Dendritic cell treated with granulocyte-macrophage colony-stimulating factor and Interleukin-4, amounts not matched to agents 40 ng/mL and 50 ng/mL, for 4 days (primary cell): ENCODE data around the gene NCAM1.

Experiments
- H3K27ac Mint-ChIP-seq: one replicate; pipeline ENCODE4 v1.8.0; 2022; ENCODE audit warnings: mild to moderate bottlenecking, mixed read lengths
- H3K27me3 Mint-ChIP-seq: one replicate; pipeline ENCODE4 v1.8.0; 2022; ENCODE audit warnings: mild to moderate bottlenecking, mixed read lengths
- H3K36me3 Mint-ChIP-seq: one replicate; pipeline ENCODE4 v1.8.0; 2022; ENCODE audit warnings: low read depth, mixed read lengths
- H3K4me1 Mint-ChIP-seq: one replicate; pipeline ENCODE4 v1.8.0; 2022; ENCODE audit warnings: low read depth, mixed read lengths
- H3K4me3 Mint-ChIP-seq: one replicate; pipeline ENCODE4 v1.8.0; 2022; ENCODE audit warnings: mild to moderate bottlenecking, moderate library complexity, mixed read lengths
- H3K9me3 Mint-ChIP-seq: one replicate; pipeline ENCODE4 v1.8.0; 2022; ENCODE audit warnings: mixed read lengths
- intact Hi-C: fragments of 100-400 bp; cut with micrococcal nuclease; formaldehyde crosslinking; loops from one replicate; pipeline ENCODE4 v1.15.0; 2022

NCAM1 gene

DNA sequence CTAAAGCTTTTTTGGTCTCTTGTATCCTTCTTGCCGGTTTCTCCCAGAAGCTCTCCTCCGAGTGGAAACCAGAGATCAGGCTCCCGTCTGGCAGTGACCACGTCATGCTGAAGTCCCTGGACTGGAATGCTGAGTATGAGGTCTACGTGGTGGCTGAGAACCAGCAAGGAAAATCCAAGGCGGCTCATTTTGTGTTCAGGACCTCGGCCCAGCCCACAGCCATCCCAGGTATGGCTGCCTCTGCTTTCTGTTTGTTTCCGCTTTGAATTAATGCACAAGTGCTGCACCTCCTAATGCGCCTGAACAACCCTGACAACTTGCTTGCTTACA lies 298.8 kb downstream of the NCAM1 start:
- no peak overlapping the region for H3K27ac Mint-ChIP-seq
- H3K4me3 Mint-ChIP-seq = no peak overlapping the region
- H3K9me3 Mint-ChIP-seq = no peaks in the 10 kb centered on the region
- intact Hi-C loops = no loop called here
- H3K36me3 Mint-ChIP-seq = no peaks in the 10 kb centered on the region
- peaks cover 6% of the 10 kb centered on the region for H3K27me3 Mint-ChIP-seq
- peaks cover 6% of the 10 kb centered on the region for H3K4me1 Mint-ChIP-seq

DNA sequence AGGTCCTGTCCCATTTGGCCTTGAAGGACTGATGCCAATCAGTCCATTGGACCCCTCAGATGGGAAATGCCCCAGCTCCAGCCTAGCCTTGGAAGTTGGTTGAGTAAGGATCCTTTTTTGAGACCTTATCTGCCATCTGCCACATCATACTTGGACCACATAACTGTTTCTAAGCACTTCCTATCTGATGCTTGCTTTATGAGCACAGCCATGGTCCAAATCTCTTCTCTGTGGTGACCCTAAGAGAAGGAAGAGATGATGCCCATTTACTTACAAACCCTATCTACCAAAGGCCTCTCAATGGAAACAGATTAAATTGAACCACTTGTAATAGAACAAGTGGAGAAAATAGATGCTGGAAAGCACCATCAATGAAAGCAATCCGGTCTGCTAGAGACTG lies 299.3 kb downstream of the NCAM1 start:
- no peaks in the 10 kb centered on the region for H3K9me3 Mint-ChIP-seq
- no peaks in the 10 kb centered on the region for H3K36me3 Mint-ChIP-seq
- H3K27ac Mint-ChIP-seq = no peak overlapping the region
- H3K4me3 Mint-ChIP-seq = no peak overlapping the region
- peaks cover 6% of the 10 kb centered on the region for H3K27me3 Mint-ChIP-seq
- intact Hi-C loops = no loop called here
- H3K4me1 Mint-ChIP-seq = peaks cover 6% of the 10 kb centered on the region

DNA sequence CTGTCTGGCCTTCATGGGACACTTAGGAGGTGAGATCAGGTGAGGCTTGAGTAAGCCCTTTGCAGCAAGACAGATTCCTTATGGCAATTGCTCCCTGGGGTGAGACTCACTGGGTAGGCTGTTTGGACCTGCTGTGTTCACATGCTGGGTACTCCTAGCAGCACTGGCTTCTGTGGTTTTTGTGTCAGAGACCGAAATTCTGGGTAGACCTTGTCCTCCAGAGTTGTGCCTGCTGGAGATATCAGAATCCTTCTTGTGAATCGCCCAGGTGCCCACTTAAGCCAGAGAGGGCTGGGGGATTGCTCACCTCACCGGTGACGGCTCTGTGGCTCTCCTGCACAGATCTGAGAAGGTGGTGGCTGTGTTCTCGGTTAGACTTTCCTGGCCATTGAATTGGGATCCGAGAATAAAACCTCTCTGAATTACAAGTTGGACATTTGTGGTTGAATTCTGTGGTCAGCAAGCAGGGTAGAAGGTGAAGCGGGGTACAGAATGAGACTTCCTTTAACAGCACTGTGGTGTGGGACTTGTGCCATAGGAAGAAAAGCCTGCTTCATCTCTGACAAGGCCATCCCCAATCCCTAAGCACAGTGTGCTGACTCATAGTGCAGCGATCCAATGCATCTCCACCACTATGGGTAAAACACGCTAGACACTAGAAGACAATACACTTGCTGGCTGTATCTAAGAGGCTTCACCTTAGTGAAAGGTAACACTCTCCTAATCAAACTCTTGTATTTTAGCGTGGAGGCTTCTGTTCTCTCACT lies 300.7 kb downstream of the NCAM1 start:
- Mint-ChIP-seq H3K4me1 (peaks cover under 1% of the 10 kb centered on the region), H3K36me3 (no peaks in the 10 kb centered on the region), H3K27me3 (peaks cover 9% of the 10 kb centered on the region), H3K27ac (no peak overlapping the region), H3K4me3 (no peak overlapping the region), H3K9me3 (no peaks in the 10 kb centered on the region)
- intact Hi-C loops = no loop called here

GRCh38 chr11:113262594-113262993 lies 301.4 kb downstream of the NCAM1 start:
- no peak overlapping the region for H3K4me3 Mint-ChIP-seq
- peaks cover 9% of the 10 kb centered on the region for H3K27me3 Mint-ChIP-seq
- no peak overlapping the region for H3K27ac Mint-ChIP-seq
- no peaks in the 10 kb centered on the region for H3K36me3 Mint-ChIP-seq
- intact Hi-C loops = no loop called here
- H3K4me1 Mint-ChIP-seq = no peaks in the 10 kb centered on the region
- H3K9me3 Mint-ChIP-seq = no peaks in the 10 kb centered on the region

DNA sequence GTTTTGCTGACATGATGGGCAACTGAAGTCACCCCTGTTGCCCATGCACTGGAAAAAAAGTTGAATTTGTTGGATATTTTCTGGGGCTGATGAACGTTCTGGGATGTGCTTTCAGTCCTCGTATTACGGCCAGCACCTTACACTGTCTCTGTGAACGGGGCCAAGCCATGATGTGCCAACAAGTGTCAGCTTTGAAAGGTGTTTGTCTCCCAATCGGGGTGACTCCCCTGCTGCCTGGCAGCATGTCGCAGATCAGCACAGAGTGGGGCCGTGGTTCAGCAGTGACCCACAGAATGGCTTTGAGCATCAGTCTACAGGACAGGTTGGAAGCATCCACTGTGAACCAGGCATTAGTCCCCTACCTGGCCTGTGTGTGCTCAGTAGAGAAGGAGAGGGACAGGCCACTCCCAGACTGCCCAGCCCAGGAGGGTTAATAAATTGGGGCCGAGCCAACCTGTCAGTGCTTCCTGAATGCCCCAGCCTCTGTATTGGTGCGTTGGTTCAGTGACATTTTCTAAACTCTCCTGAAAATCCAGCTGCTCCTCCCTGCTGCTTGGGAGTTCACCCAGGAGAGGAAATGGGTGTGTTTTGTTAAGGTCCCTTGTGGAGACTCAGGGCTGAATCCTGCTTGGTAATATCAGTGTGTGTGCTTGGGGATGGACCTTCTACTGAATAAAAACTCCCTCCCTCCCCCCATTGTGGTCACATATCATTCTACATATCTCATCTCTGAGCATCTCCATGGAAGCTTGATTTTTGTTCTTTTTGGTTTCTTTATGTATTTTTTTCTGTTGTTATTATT lies 302.4 kb downstream of the NCAM1 start:
- no peak overlapping the region for H3K4me3 Mint-ChIP-seq
- intact Hi-C loops = no loop called here
- H3K27ac Mint-ChIP-seq = no peak overlapping the region

DNA sequence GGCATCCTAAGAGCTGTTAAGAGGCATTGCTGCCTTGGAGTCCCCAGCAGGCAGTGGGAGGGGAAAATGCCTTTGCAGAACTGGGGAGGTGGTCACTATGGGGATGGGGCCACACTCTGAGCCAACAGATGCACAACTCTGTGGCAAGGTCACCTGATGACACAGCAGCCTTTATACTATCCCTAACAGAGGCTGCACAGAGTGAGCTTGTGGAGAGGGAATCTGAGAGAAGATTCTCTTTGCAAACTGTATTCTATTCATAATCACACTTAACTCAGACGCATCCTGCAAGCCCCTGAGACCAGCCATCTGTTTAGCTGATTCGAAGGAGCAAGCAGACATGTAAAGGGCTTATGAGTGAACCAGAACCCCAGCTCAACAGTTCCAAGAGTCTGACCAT lies 304.1 kb downstream of the NCAM1 start:
- Mint-ChIP-seq H3K4me1 (no peaks in the 10 kb centered on the region), H3K27ac (no peak overlapping the region), H3K27me3 (peaks cover 7% of the 10 kb centered on the region), H3K9me3 (no peaks in the 10 kb centered on the region), H3K36me3 (no peaks in the 10 kb centered on the region), H3K4me3 (no peak overlapping the region)
- intact Hi-C loops = no loop called here

More for the DNA sequence above, 302.4 kb downstream of the NCAM1 start:
- Mint-ChIP-seq H3K4me1 (no peaks in the 10 kb centered on the region), H3K9me3 (no peaks in the 10 kb centered on the region), H3K27me3 (peaks cover 9% of the 10 kb centered on the region), H3K36me3 (no peaks in the 10 kb centered on the region)

- intact Hi-C loops = no loop called here
- H3K9me3 Mint-ChIP-seq = no peaks in the 10 kb centered on the region
- H3K4me1 Mint-ChIP-seq = no peaks in the 10 kb centered on the region
- H3K27ac Mint-ChIP-seq = no peak overlapping the region
- H3K4me3 Mint-ChIP-seq = no peak overlapping the region
- peaks cover 7% of the 10 kb centered on the region for H3K27me3 Mint-ChIP-seq
- no peaks in the 10 kb centered on the region for H3K36me3 Mint-ChIP-seq
Measured at GRCh38 chr11:113267493-113267892, 306.3 kb downstream of the NCAM1 start.

- H3K4me1 Mint-ChIP-seq = no peaks in the 10 kb centered on the region
- no peak overlapping the region for H3K4me3 Mint-ChIP-seq
- H3K27me3 Mint-ChIP-seq = peaks cover 4% of the 10 kb centered on the region
- no peaks in the 10 kb centered on the region for H3K36me3 Mint-ChIP-seq
- H3K9me3 Mint-ChIP-seq = no peaks in the 10 kb centered on the region
- intact Hi-C loops = no loop called here
- H3K27ac Mint-ChIP-seq = no peak overlapping the region
Measured at GRCh38 chr11:113269096-113269495, 307.9 kb downstream of the NCAM1 start.

GRCh38 chr11:113269636-113270035 lies 308.4 kb downstream of the NCAM1 start:
- Mint-ChIP-seq H3K4me3 (no peak overlapping the region), H3K27me3 (peaks cover 4% of the 10 kb centered on the region), H3K9me3 (no peaks in the 10 kb centered on the region), H3K36me3 (no peaks in the 10 kb centered on the region), H3K4me1 (no peaks in the 10 kb centered on the region), H3K27ac (no peak overlapping the region)
- intact Hi-C loops = no loop called here

GRCh38 chr11:113270080-113270479 lies 308.9 kb downstream of the NCAM1 start:
- intact Hi-C loops = no loop called here
- H3K4me1 Mint-ChIP-seq = no peaks in the 10 kb centered on the region
- no peak overlapping the region for H3K27ac Mint-ChIP-seq
- no peaks in the 10 kb centered on the region for H3K9me3 Mint-ChIP-seq
- H3K27me3 Mint-ChIP-seq = peaks cover 4% of the 10 kb centered on the region
- H3K4me3 Mint-ChIP-seq = no peak overlapping the region
- no peaks in the 10 kb centered on the region for H3K36me3 Mint-ChIP-seq

GRCh38 chr11:113271551-113272245 lies 310.5 kb downstream of the NCAM1 start:
- Mint-ChIP-seq H3K27ac (no peak overlapping the region), H3K4me3 (no peak overlapping the region), H3K36me3 (no peaks in the 10 kb centered on the region), H3K4me1 (no peaks in the 10 kb centered on the region), H3K9me3 (no peaks in the 10 kb centered on the region), H3K27me3 (no peaks in the 10 kb centered on the region)
- intact Hi-C loops = no loop called here

DNA sequence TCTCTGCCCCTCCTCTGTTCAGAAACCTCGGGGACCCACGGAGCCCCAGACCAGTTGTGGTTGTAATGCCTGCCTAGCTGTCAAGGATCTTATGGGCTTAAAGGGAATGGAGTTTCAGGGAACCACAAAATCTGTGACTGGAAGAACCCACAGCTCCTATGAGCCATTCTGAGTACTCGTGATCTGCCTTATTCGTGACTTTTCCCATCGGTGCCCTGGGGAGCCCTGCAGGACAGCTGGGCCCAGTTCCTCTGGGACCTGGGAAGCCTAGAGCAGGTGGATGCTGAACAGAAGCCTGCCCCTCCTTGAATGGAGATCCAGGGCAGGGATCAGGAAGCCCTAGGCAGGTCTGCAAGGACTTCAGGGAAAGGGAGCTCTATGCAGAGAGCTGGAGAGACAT lies 311.1 kb downstream of the NCAM1 start:
- no peak overlapping the region for H3K4me3 Mint-ChIP-seq

GRCh38 chr11:113272927-113273615 lies 311.9 kb downstream of the NCAM1 start:
- no peak overlapping the region for H3K4me3 Mint-ChIP-seq
- H3K27me3 Mint-ChIP-seq = no peaks in the 10 kb centered on the region
- no peaks in the 10 kb centered on the region for H3K4me1 Mint-ChIP-seq
- H3K9me3 Mint-ChIP-seq = no peaks in the 10 kb centered on the region
- no peak overlapping the region for H3K27ac Mint-ChIP-seq
- H3K36me3 Mint-ChIP-seq = no peaks in the 10 kb centered on the region
- intact Hi-C loops = no loop called here

More for the DNA sequence above, 311.1 kb downstream of the NCAM1 start:
- H3K4me1 Mint-ChIP-seq = no peaks in the 10 kb centered on the region
- no peaks in the 10 kb centered on the region for H3K36me3 Mint-ChIP-seq
- H3K9me3 Mint-ChIP-seq = no peaks in the 10 kb centered on the region
- intact Hi-C loops = no loop called here
- H3K27ac Mint-ChIP-seq = no peak overlapping the region
- H3K27me3 Mint-ChIP-seq = no peaks in the 10 kb centered on the region

- no peaks in the 10 kb centered on the region for H3K4me1 Mint-ChIP-seq
- H3K27me3 Mint-ChIP-seq = no peaks in the 10 kb centered on the region
- H3K4me3 Mint-ChIP-seq = no peak overlapping the region
- H3K36me3 Mint-ChIP-seq = no peaks in the 10 kb centered on the region
- no peaks in the 10 kb centered on the region for H3K9me3 Mint-ChIP-seq
- intact Hi-C loops = no loop called here
- no peak overlapping the region for H3K27ac Mint-ChIP-seq
Measured at GRCh38 chr11:113273720-113274119, 312.5 kb downstream of the NCAM1 start.
